Measurements from ENCODE around the gene RAP2B.

The RAP2B gene

GRCh38 chr3:153195349-153195879 lies 33.4 kb downstream of the RAP2B start:
- no peak for DNase-seq

DNA sequence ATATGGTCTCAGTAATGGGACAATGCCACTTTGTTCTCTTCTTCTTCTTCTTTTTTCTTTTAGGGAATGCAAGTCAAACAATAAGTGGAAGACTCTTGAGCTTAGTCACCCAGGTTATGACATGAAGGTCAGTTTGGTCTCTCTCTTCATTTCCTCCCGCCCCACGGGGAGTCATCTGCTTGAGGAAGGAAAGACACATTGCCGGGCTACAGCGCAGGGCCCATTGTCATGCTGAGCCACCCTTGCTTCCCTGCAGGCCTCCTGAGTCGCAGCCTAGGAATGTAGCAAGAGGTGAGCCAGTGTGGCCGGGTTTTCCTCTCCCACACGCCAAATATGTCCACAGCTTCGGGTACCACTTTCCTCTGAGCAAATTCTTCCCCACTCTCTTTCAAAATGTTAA lies 47.6 kb downstream of the RAP2B start:
- no peak for DNase-seq

- peak; percentile 40 for DNase-seq
Observed at GRCh38 chr3:153210146-153210545, 48.1 kb downstream of the RAP2B start.

DNA sequence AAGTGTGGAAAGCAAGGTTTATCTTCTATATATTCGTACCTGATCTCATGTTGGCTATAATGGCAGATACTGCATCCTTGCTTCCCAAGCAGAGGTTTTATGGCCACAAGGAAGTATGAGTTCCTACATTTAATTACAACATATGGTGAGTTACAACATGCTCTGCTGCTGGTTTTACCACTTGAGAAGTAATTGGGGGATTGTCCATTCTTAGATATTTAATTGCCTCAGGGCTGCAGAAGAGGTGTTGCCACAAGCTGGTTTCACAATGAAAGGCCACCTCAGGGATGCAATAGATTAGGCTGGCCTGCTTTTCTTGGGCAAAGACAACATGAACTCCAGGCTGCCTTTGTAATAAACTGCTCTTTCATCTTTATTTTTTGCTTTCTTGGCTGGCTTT lies 48.6 kb downstream of the RAP2B start:
- DNase-seq, result no peak

GRCh38 chr3:153215497-153215896 lies 53.5 kb downstream of the RAP2B start:
- no peak for DNase-seq

- DNase-seq, result no peak
Observed at GRCh38 chr3:153215966-153216365, 53.9 kb downstream of the RAP2B start.

GRCh38 chr3:153216928-153217327 lies 54.9 kb downstream of the RAP2B start:
- no peak for DNase-seq

- no peak for DNase-seq
Observed at GRCh38 chr3:153219146-153219545, 57.1 kb downstream of the RAP2B start.
